H1 (cell line): ENCODE data around the gene OR2D3. TPM values are rescaled to one million over a fixed set of nuclear protein-coding genes. Genes with fewer than 3 reads are reported as not detected.

Experiments
- CTCF ChIA-PET: fragments of 300-600 bp; sonication (Branson Sonifier 250); formaldehyde crosslinking; loops from one replicate; lab custom pipeline; 2021; ENCODE audit not compliant: partially characterized antibody; lab: Charles Lee
- POLR2A ChIA-PET: fragments of 300-600 bp; sonication (Branson Sonifier 250); formaldehyde crosslinking; loops from one replicate; lab custom pipeline; 2021; ENCODE audit warnings: inconsistent platforms; ENCODE audit not compliant: partially characterized antibody; lab: Charles Lee
- DNase-seq, 2 experiments: peaks; one replicate each; pipeline versions ENCODE4 v3.0.0 to v3.0.0-alpha.2; 2010 to 2022; ENCODE audit warnings: low spot score in 2 of 2, low read depth in 1 of 2, mixed read lengths in 1 of 2
- FAIRE-seq: peaks from 2 replicates; lab custom pipeline; 2011; peaks lifted over from hg19 to GRCh38; lab: Jason Lieb, UNC
- H2AFZ ChIP-seq: 2 replicates; pipeline ENCODE4 v1.8.1; 2012; ENCODE audit warnings: low read length, inconsistent platforms
- H2AK5ac ChIP-seq: 2 replicates; pipeline ENCODE4 v1.6.1; 2013; ENCODE audit warnings: low read depth, low read length
- H2BK120ac ChIP-seq: replicated peaks from 2 replicates; pipeline ENCODE3; 2013; ENCODE audit warnings: low read depth, low read length, inconsistent platforms
- H2BK12ac ChIP-seq: 2 replicates; pipeline ENCODE4 v1.6.1; 2013; ENCODE audit warnings: low read depth, low read length
- H2BK15ac ChIP-seq: 2 replicates; pipeline ENCODE4 v1.6.1; 2013; ENCODE audit warnings: low read length
- H2BK20ac ChIP-seq: 2 replicates; pipeline ENCODE4 v1.6.1; 2013; ENCODE audit warnings: low read length
- H2BK5ac ChIP-seq: 2 replicates; pipeline ENCODE4 v1.6.1; 2013; ENCODE audit warnings: low read depth, low read length
- H3K14ac ChIP-seq: 2 replicates; pipeline ENCODE4 v1.6.1; 2013; ENCODE audit warnings: inconsistent platforms; ENCODE audit not compliant: insufficient read length
- H3K18ac ChIP-seq: 2 replicates; pipeline ENCODE4 v1.6.1; 2013; ENCODE audit warnings: low read length; ENCODE audit errors: extremely low read depth
- H3K23ac ChIP-seq: 2 replicates; pipeline ENCODE4 v1.6.1; 2013; ENCODE audit warnings: inconsistent platforms; ENCODE audit not compliant: insufficient read length
- H3K23me2 ChIP-seq: 2 replicates; pipeline ENCODE4 v1.6.1; 2013; ENCODE audit warnings: low read depth, low read length
- H3K27ac ChIP-seq: 2 replicates; pipeline ENCODE4 v1.6.1; 2011; ENCODE audit warnings: low read depth, low read length, inconsistent platforms
- H3K27me3 ChIP-seq, 4 experiments: replicated peaks in 1 of 4; 1 replicate in 1 of 4; 2 replicates in 3 of 4; pipeline versions ENCODE4 v1.6.1 to v1.8.1; 2011 to 2013; ENCODE audit warnings: low read length in 3 of 4, mild to moderate bottlenecking in 3 of 4, inconsistent platforms in 2 of 4, mixed read lengths in 2 of 4, moderate library complexity in 1 of 4; ENCODE audit not compliant: control insufficient read depth in 3 of 4, insufficient read depth in 3 of 4; ENCODE audit errors: extremely low read depth in 1 of 4
- H3K36me3 ChIP-seq, 4 experiments: 2 replicates each; pipeline versions ENCODE4 v1.6.1 to v1.8.1; 2011 to 2013; ENCODE audit warnings: mild to moderate bottlenecking in 4 of 4, low read length in 3 of 4, moderate library complexity in 2 of 4, control low read depth in 1 of 4, inconsistent platforms in 1 of 4; ENCODE audit not compliant: insufficient read depth in 4 of 4, control insufficient read depth in 2 of 4
- H3K4ac ChIP-seq: replicated peaks from 2 replicates; pipeline ENCODE3; 2013; ENCODE audit warnings: low read length, low read depth, mixed read lengths, inconsistent platforms; ENCODE audit not compliant: insufficient read length
- H3K4me1 ChIP-seq, 4 experiments: replicated peaks in 1 of 4; 1 replicate in 1 of 4; 2 replicates in 3 of 4; pipeline versions ENCODE4 v1.6.1 to v1.8.1; 2011 to 2013; ENCODE audit warnings: low read length in 3 of 4, inconsistent platforms in 2 of 4, mixed read lengths in 1 of 4; ENCODE audit not compliant: insufficient read depth in 4 of 4, control insufficient read depth in 3 of 4
- H3K4me2 ChIP-seq, 2 experiments: 2 replicates each; pipeline versions ENCODE4 v1.6.1 to v1.8.1; 2011 to 2013; ENCODE audit warnings: low read depth in 2 of 2, low read length in 2 of 2, control low read depth in 1 of 2, inconsistent platforms in 1 of 2, mild to moderate bottlenecking in 1 of 2; ENCODE audit not compliant: insufficient read depth in 1 of 2
- H3K4me3 ChIP-seq, 4 experiments: fragments of 200-600, 300-600 bp in 1 of 4; sonication (generic), shearing (Covaris generic), sonication (Bioruptor Twin) in 1 of 4; 2 replicates each; pipeline versions ENCODE4 v1.5.1 to v1.8.1; 2011 to 2016; ENCODE audit warnings: low read length in 4 of 4, low read depth in 3 of 4, control low read depth in 2 of 4, inconsistent platforms in 2 of 4, mild to moderate bottlenecking in 2 of 4, mixed read lengths in 1 of 4, moderate library complexity in 1 of 4; ENCODE audit not compliant: insufficient read depth in 2 of 4; ENCODE audit errors: extremely low read depth in 1 of 4
- H3K56ac ChIP-seq: replicated peaks from 2 replicates; pipeline ENCODE3; 2013; ENCODE audit warnings: low read depth, mild to moderate bottlenecking, mixed read lengths, low read length, inconsistent platforms; ENCODE audit not compliant: insufficient read length
- H3K79me1 ChIP-seq: 2 replicates; pipeline ENCODE4 v1.6.1; 2013; ENCODE audit warnings: low read depth, low read length, control low read depth
- H3K79me2 ChIP-seq, 2 experiments: 2 replicates each; pipeline versions ENCODE4 v1.6.1 to v1.8.1; 2012 to 2013; ENCODE audit warnings: low read length in 2 of 2, mild to moderate bottlenecking in 2 of 2, inconsistent platforms in 1 of 2; ENCODE audit not compliant: insufficient read depth in 2 of 2, control insufficient read depth in 1 of 2
- H3K9ac ChIP-seq, 4 experiments: replicated peaks in 1 of 4; 1 replicate in 1 of 4; 2 replicates in 3 of 4; pipeline versions ENCODE4 v1.6.1 to v1.8.1; 2011 to 2013; ENCODE audit warnings: low read depth in 3 of 4, low read length in 3 of 4, control low read depth in 2 of 4, mild to moderate bottlenecking in 2 of 4, moderate library complexity in 2 of 4, inconsistent platforms in 1 of 4; ENCODE audit errors: extremely low read depth in 1 of 4
- H3K9me3 ChIP-seq, 2 experiments: 2 replicates each; pipeline versions ENCODE4 v1.6.1 to v1.8.1; 2012 to 2013; ENCODE audit warnings: mild to moderate bottlenecking in 2 of 2, moderate library complexity in 2 of 2, control low read depth in 1 of 2, inconsistent platforms in 1 of 2, low read depth in 1 of 2, low read length in 1 of 2, mixed read lengths in 1 of 2; ENCODE audit not compliant: insufficient read depth in 2 of 2
- H4K20me1 ChIP-seq, 2 experiments: replicated peaks in 1 of 2; 2 replicates each; pipeline versions ENCODE3 to v1.8.1; 2011 to 2013; ENCODE audit warnings: inconsistent platforms in 2 of 2, low read length in 2 of 2, mild to moderate bottlenecking in 1 of 2; ENCODE audit not compliant: insufficient read depth in 2 of 2, control insufficient read depth in 1 of 2
- H4K5ac ChIP-seq: 2 replicates; pipeline ENCODE4 v1.6.1; 2013; ENCODE audit warnings: low read length, low read depth, mixed read lengths, inconsistent platforms; ENCODE audit not compliant: insufficient read length
- H4K8ac ChIP-seq: 2 replicates; pipeline ENCODE4 v1.8.0; 2013; ENCODE audit warnings: mild to moderate bottlenecking, moderate library complexity, low read length, inconsistent platforms; ENCODE audit not compliant: insufficient read depth; ENCODE audit errors: extremely low read depth
- H4K91ac ChIP-seq: replicated peaks from 2 replicates; pipeline ENCODE3; 2013; ENCODE audit warnings: low read length, mixed read lengths, inconsistent platforms; ENCODE audit not compliant: insufficient read length
- BACH1 ChIP-seq: IDR thresholded peaks from 2 replicates; pipeline ENCODE4 v1.6.1; 2012; ENCODE audit warnings: low read length, improper control_type of control experiment
- CEBPB ChIP-seq: IDR thresholded peaks from 2 replicates; pipeline ENCODE4 v1.6.1; 2012; ENCODE audit warnings: low read depth, low read length
- CHD1 ChIP-seq: IDR thresholded peaks from 2 replicates; pipeline ENCODE4 v1.6.1; 2012; ENCODE audit warnings: low read depth, low read length, improper control_type of control experiment
- HDAC2 ChIP-seq, 2 experiments: fragments of 300-600 bp in 1 of 2; sonication (generic) in 1 of 2; IDR thresholded peaks; 2 replicates each; pipeline ENCODE4 v1.6.1; 2011 to 2012; ENCODE audit warnings: low read depth in 2 of 2, low read length in 2 of 2, mild to moderate bottlenecking in 2 of 2, moderate library complexity in 2 of 2, borderline replicate concordance in 1 of 2, inconsistent platforms in 1 of 2
- RFX5 ChIP-seq: IDR thresholded peaks from 2 replicates; pipeline ENCODE4 v1.6.1; 2011; ENCODE audit warnings: low read depth, low read length, improper control_type of control experiment, borderline replicate concordance
- RNF2 ChIP-seq: fragments of 200-900, 300-1000 bp; sonication (generic); IDR thresholded peaks from 2 replicates; pipeline ENCODE4 v1.7.1; 2016; ENCODE audit warnings: borderline replicate concordance, low read depth, mild to moderate bottlenecking, antibody characterized with exemption, low read length; ENCODE audit not compliant: poor library complexity, severe bottlenecking; ENCODE audit errors: missing control alignments
- SAP30 ChIP-seq: fragments of 300-600 bp; sonication (generic); IDR thresholded peaks from 2 replicates; pipeline ENCODE4 v1.7.1; 2012; ENCODE audit warnings: low read length, moderate library complexity, mild to moderate bottlenecking, inconsistent platforms; ENCODE audit not compliant: insufficient read depth, insufficient replicate concordance
- SIRT6 ChIP-seq: IDR thresholded peaks from one replicate; pipeline ENCODE4 v1.7.1; 2012; ENCODE audit warnings: low read length, inconsistent platforms
- TBP ChIP-seq: IDR thresholded peaks from 2 replicates; pipeline ENCODE4 v1.6.1; 2011; ENCODE audit warnings: low read depth, low read length, improper control_type of control experiment
- TCF12 ChIP-seq: IDR thresholded peaks from 2 replicates; pipeline ENCODE4 v1.6.1; 2011; ENCODE audit warnings: low read depth, mild to moderate bottlenecking, low read length
- polyA plus RNA-seq, 7 experiments: library from polyadenylated mRNA; depleted of rRNA in 3 of 7; stranded (reverse) in 5 of 7; unstranded in 2 of 7; fragments of >200 nt in 5 of 7; fragments of 200-250 nt in 2 of 7; gene quantifications; 1 replicate in 5 of 7; 2 replicates in 1 of 7; 4 replicates in 1 of 7; pipeline versions ENCODE4 v1.2.1 to v1.2.3, GENCODE V29; 2011 to 2013; ENCODE audit warnings: missing spikeins in 2 of 7, mixed read lengths in 2 of 7
- total RNA-seq: library from RNA; stranded (reverse); fragmentation: NEBNext Ultra II Directional; extraction: Animal tissue kit (Norgen Biotek cat#: 25700); gene quantifications from 2 replicates; pipeline ENCODE4 v1.2.1, GENCODE V29; 2021

The OR2D3 gene
- total and polyA plus RNA-seq, 2 of the 8 experiments (the other 6 are each of a cell fraction or from before 2014, with no cell fraction given): not detected

DNA sequence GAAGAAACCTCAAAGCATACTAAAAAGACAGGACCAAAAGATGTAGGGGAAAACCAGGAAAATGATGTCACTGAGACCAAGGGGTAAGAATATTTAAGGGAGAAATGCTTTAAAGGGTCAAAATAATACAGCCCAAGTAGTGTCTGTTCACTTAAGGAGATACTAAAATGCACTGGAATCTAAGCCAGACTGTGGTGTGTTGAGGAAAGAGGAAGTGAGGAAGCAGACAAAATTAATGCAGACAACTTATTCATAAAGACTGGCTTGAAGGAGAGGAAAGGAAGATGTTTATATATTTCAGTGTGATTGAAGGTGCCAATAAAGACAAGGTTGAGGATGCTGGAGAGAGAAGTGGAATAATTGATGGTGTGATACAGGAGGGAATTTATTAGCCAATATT lies 21.2 kb downstream of the OR2D3 start:
- no peak overlapping the region for H3K18ac ChIP-seq
- H3K56ac ChIP-seq: no peak overlapping the region
- no peak overlapping the region for H3K27ac ChIP-seq
- no peak overlapping the region for H3K4ac ChIP-seq
- H3K23me2 ChIP-seq: no peaks in the 10 kb centered on the region
- no peak overlapping the region for H2AFZ ChIP-seq
- H4K8ac ChIP-seq: no peak overlapping the region
- no peak overlapping the region for H4K91ac ChIP-seq
- CTCF ChIA-PET: no interaction called here
- H3K36me3 ChIP-seq: peaks cover 2 to 21% (median 15%) of the 10 kb centered on the region in 4 experiments; a peak in 7 of 8 replicates
- H4K20me1 ChIP-seq: peaks cover 0 to 2% of the 10 kb centered on the region in 2 experiments
- H2BK15ac ChIP-seq: no peak overlapping the region
- DNase-seq: no peak
- no peaks in the 10 kb centered on the region; the same call in 1 of the 2 replicates for H3K79me1 ChIP-seq
- H3K4me1 ChIP-seq: no peaks in the 10 kb centered on the region
- H3K27me3 ChIP-seq: no peaks in the 10 kb centered on the region
- no peak overlapping the region for H2BK12ac ChIP-seq
- POLR2A ChIA-PET: no interaction called here
- no peak for FAIRE-seq
- H3K23ac ChIP-seq: no peak overlapping the region
- no peak overlapping the region for H2AK5ac ChIP-seq
- no peak overlapping the region for H2BK20ac ChIP-seq
- H3K4me3 ChIP-seq: no peak overlapping the region
- TF ChIP-seq CHD1: no peak
- TF ChIP-seq BACH1: no peak
- no peak for TF ChIP-seq TBP
- no peak for TF ChIP-seq SAP30
- no peak for TF ChIP-seq CEBPB
- TF ChIP-seq TCF12: no peak
- no peak for TF ChIP-seq SIRT6
- no peak for TF ChIP-seq RFX5
- TF ChIP-seq HDAC2 (IDR thresholded peaks at IDR 0.05; ENCODE audit: borderline replicate concordance in 1 of 2, low read depth in 2 of 2, low read length in 2 of 2): no peak
- TF ChIP-seq RNF2: no peak
- TF ChIP-seq, all 59 proteins: peak for 0
- Histone ChIP-seq H2BK120ac (no peak overlapping the region), H3K9me3 (no peaks in the 10 kb centered on the region), H3K79me2 (no peaks in the 10 kb centered on the region), H3K14ac (no peak overlapping the region), H3K4me2 (no peak overlapping the region), H3K9ac (no peak overlapping the region), H2BK5ac (no peak overlapping the region), H4K5ac (no peak overlapping the region)
